ENCODE measurements around the gene PCDHB4.
"Not testable (repeated sequence)": the region's sequence is repeated elsewhere in the genome, so short reads cannot be mapped to it uniquely, and the experiment has no call there.

PCDHB4 gene

GRCh38 chr5:141150224-141150992, 28.8 kb downstream of the PCDHB4 start:
- no peak for DNase-seq

DNA sequence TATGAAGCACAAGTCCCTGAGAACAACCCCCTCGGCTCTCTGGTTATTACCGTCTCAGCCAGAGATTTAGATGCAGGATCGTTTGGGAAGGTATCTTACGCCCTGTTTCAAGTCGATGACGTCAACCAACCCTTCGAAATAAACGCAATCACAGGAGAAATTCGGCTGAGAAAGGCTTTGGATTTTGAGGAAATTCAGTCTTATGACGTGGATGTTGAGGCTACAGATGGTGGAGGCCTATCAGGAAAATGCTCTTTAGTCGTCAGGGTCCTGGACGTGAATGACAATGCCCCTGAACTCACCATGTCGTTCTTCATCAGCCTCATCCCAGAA, 29.3 kb downstream of the PCDHB4 start:
- DNase-seq, result no peak

DNA sequence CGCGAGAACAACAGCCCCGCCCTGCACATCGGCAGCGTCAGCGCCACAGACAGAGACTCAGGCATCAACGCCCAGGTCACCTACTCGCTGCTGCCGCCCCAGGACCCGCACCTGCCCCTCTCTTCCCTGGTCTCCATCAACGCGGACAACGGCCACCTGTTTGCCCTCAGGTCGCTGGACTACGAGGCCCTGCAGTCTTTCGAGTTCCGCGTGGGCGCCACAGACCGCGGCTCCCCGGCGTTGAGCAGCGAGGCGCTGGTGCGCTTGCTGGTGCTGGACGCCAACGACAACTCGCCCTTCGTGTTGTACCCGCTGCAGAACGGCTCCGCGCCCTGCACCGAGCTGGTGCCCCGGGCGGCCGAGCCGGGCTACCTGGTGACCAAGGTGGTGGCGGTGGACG, 30.0 kb downstream of the PCDHB4 start:
- not testable (repeated sequence) for DNase-seq

DNA sequence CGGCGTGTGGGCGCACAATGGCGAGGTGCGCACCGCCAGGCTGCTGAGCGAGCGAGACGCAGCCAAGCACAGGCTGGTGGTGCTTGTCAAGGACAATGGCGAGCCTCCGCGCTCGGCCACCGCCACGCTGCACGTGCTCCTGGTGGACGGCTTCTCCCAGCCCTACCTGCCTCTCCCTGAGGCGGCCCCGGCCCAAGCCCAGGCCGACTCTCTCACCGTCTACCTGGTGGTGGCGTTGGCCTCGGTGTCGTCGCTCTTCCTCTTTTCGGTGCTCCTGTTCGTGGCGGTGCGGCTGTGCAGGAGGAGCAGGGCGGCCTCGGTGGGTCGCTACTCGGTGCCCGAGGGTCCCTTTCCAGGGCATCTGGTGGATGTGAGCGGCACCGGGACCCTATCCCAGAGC, 30.5 kb downstream of the PCDHB4 start:
- DNase-seq, result not testable (repeated sequence)

- DNase-seq, result no peak
Observed at GRCh38 chr5:141155540-141156374, 34.1 kb downstream of the PCDHB4 start.

- DNase-seq, result not testable (repeated sequence)
Observed at GRCh38 chr5:141157356-141157755, 35.7 kb downstream of the PCDHB4 start.

DNA sequence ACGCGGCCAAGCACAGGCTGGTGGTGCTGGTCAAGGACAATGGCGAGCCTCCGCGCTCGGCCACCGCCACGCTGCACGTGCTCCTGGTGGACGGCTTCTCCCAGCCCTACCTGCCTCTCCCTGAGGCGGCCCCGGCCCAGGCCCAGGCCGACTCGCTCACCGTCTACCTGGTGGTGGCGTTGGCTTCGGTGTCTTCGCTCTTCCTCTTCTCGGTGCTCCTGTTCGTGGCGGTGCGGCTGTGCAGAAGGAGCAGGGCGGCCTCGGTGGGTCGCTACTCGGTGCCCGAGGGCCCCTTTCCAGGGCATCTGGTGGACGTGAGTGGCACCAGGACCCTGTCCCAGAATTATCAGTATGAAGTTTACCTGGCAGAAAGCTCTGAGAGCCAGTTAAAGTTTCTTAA, 36.3 kb downstream of the PCDHB4 start:
- not testable (repeated sequence) for DNase-seq

GRCh38 chr5:141172381-141173204, 51.0 kb downstream of the PCDHB4 start, which contains the start of gene PCDHB7:
TSS of gene PCDHB7 (plus strand) at chr5:141172644. CDS start at chr5:141172836, 192 bp downstream.
- peak; percentile 18 for DNase-seq

DNA sequence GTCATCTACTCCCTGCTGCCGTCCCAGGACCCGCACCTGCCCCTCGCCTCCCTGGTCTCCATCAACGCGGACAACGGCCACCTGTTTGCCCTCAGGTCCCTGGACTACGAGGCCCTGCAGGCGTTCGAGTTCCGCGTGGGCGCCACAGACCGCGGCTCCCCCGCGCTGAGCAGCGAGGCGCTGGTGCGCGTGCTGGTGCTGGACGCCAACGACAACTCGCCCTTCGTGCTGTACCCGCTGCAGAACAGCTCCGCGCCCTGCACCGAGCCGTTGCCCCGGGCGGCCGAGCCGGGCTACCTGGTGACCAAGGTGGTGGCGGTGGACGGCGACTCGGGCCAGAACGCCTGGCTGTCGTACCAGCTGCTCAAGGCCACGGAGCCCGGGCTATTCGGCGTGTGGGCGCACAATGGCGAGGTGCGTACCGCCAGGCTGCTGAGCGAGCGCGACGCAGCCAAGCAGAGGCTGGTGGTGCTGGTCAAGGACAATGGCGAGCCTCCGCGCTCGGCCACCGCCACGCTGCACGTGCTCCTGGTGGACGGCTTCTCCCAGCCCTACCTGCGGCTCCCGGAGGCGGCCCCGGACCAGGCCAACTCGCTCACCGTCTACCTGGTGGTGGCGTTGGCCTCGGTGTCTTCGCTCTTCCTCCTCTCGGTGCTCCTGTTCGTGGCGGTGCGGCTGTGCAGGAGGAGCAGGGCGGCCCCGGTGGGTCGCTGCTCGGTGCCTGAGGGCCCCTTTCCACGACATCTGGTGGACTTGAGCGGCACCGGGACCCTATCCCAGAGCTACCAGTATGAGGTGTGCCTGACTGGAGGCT, 52.9 kb downstream of the PCDHB4 start:
- DNase-seq, result not testable (repeated sequence)

Data from CD4-positive, alpha-beta T cell treated with Interleukin-10 for 1 hour (primary cell).